ENCODE data around the gene CHST8.

The CHST8 gene

GRCh38 chr19:33799476-33799875 lies 177.7 kb downstream of the CHST8 start:
- DNase-seq = no peak

- DNase-seq = no peak
These were observed 178.4 kb downstream of the CHST8 start for GRCh38 chr19:33800012-33800680.

GRCh38 chr19:33801411-33801810 lies 179.7 kb downstream of the CHST8 start:
- no peak for DNase-seq

GRCh38 chr19:33802001-33802400 lies 180.2 kb downstream of the CHST8 start:
- no peak for DNase-seq

GRCh38 chr19:33802801-33803200 lies 181.0 kb downstream of the CHST8 start:
- no peak for DNase-seq

- DNase-seq = no peak
These were observed 181.6 kb downstream of the CHST8 start for GRCh38 chr19:33803383-33803782.

GRCh38 chr19:33804021-33804799 lies 182.5 kb downstream of the CHST8 start:
- DNase-seq = no peak

GRCh38 chr19:33805313-33805712 lies 183.6 kb downstream of the CHST8 start:
- DNase-seq = no peak

- DNase-seq = no peak
These were observed 184.2 kb downstream of the CHST8 start for GRCh38 chr19:33805840-33806433.

- DNase-seq = no peak
These were observed 184.7 kb downstream of the CHST8 start for GRCh38 chr19:33806434-33806881.

GRCh38 chr19:33808399-33808798 lies 186.6 kb downstream of the CHST8 start:
- DNase-seq = no peak

GRCh38 chr19:33809960-33810359 lies 188.2 kb downstream of the CHST8 start:
- DNase-seq = no peak

GRCh38 chr19:33810821-33811220 lies 189.1 kb downstream of the CHST8 start:
- no peak for DNase-seq

- no peak for DNase-seq
These were observed 189.5 kb downstream of the CHST8 start for GRCh38 chr19:33811246-33811645.

GRCh38 chr19:33811736-33812387 lies 190.1 kb downstream of the CHST8 start:
- DNase-seq = no peak

- no peak for DNase-seq
These were observed 190.9 kb downstream of the CHST8 start for GRCh38 chr19:33812388-33813330.

- no peak for DNase-seq
These were observed 191.8 kb downstream of the CHST8 start for GRCh38 chr19:33813391-33814101.

- DNase-seq = no peak
These were observed 192.7 kb downstream of the CHST8 start for GRCh38 chr19:33814181-33815165.

GRCh38 chr19:33815380-33816340 lies 193.9 kb downstream of the CHST8 start:
- no peak for DNase-seq
